Measurements from ENCODE around the gene RIMS4.

RIMS4 gene

GRCh38 chr20:44758247-44759101 lies 51.9 kb downstream of the RIMS4 start:
- no peak for TF ChIP-seq CTCF (conservative IDR thresholded peaks at IDR 0.05; ENCODE audit: low read depth, low read length)
- Histone ChIP-seq H3K9ac (no peak overlapping the region), H3K4me3 (IDR thresholded peaks at IDR 0.05; ENCODE audit: insufficient read depth, low read depth, low read length) (no peak overlapping the region), H3K27me3 (ENCODE audit: insufficient read depth, low read depth) (peaks cover 14% of the 10 kb centered on the region), H3K4me1 (ENCODE audit: low read depth, poor library complexity, severe bottlenecking) (no peaks in the 10 kb centered on the region), H3K36me3 (ENCODE audit: insufficient read depth) (no peaks in the 10 kb centered on the region), H3K79me2 (ENCODE audit: insufficient read depth, low read depth) (no peaks in the 10 kb centered on the region), H4K20me1 (ENCODE audit: insufficient read depth) (no peaks in the 10 kb centered on the region), H3K4me2 (no peak overlapping the region), H2AFZ (ENCODE audit: low read depth) (no peak overlapping the region), H3K27ac (no peak overlapping the region)

GRCh38 chr20:44756956-44757355 lies 53.4 kb downstream of the RIMS4 start:
- Histone ChIP-seq H3K27me3 (ENCODE audit: insufficient read depth, low read depth) (peaks cover 20% of the 10 kb centered on the region), H3K36me3 (ENCODE audit: insufficient read depth) (no peaks in the 10 kb centered on the region), H3K79me2 (ENCODE audit: insufficient read depth, low read depth) (no peaks in the 10 kb centered on the region), H3K27ac (no peak overlapping the region), H3K4me3 (IDR thresholded peaks at IDR 0.05; ENCODE audit: insufficient read depth, low read depth, low read length) (no peak overlapping the region), H4K20me1 (ENCODE audit: insufficient read depth) (no peaks in the 10 kb centered on the region), H3K9ac (no peak overlapping the region), H2AFZ (ENCODE audit: low read depth) (no peak overlapping the region), H3K4me2 (no peak overlapping the region), H3K4me1 (ENCODE audit: low read depth, poor library complexity, severe bottlenecking) (no peaks in the 10 kb centered on the region)
- TF ChIP-seq CTCF (conservative IDR thresholded peaks at IDR 0.05; ENCODE audit: low read depth, low read length) = no peak

- no peak for TF ChIP-seq CTCF (conservative IDR thresholded peaks at IDR 0.05; ENCODE audit: low read depth, low read length)
- Histone ChIP-seq H3K79me2 (ENCODE audit: insufficient read depth, low read depth) (no peaks in the 10 kb centered on the region), H2AFZ (ENCODE audit: low read depth) (no peak overlapping the region), H3K27ac (no peak overlapping the region), H3K4me1 (ENCODE audit: low read depth, poor library complexity, severe bottlenecking) (no peaks in the 10 kb centered on the region), H4K20me1 (ENCODE audit: insufficient read depth) (no peaks in the 10 kb centered on the region), H3K27me3 (ENCODE audit: insufficient read depth, low read depth) (peaks cover 20% of the 10 kb centered on the region), H3K4me2 (no peak overlapping the region), H3K36me3 (ENCODE audit: insufficient read depth) (no peaks in the 10 kb centered on the region), H3K4me3 (IDR thresholded peaks at IDR 0.05; ENCODE audit: insufficient read depth, low read depth, low read length) (no peak overlapping the region), H3K9ac (no peak overlapping the region)
These were observed 54.2 kb downstream of the RIMS4 start for GRCh38 chr20:44756011-44756688.

GRCh38 chr20:44754554-44754953 lies 55.8 kb downstream of the RIMS4 start:
- H3K36me3 ChIP-seq (ENCODE audit: insufficient read depth) = no peaks in the 10 kb centered on the region
- no peaks in the 10 kb centered on the region for H3K79me2 ChIP-seq (ENCODE audit: insufficient read depth, low read depth)
- H3K27me3 ChIP-seq (ENCODE audit: insufficient read depth, low read depth) = peaks cover 20% of the 10 kb centered on the region
- no peaks in the 10 kb centered on the region for H3K4me1 ChIP-seq (ENCODE audit: low read depth, poor library complexity, severe bottlenecking)
- no peaks in the 10 kb centered on the region for H4K20me1 ChIP-seq (ENCODE audit: insufficient read depth)
- H2AFZ ChIP-seq (ENCODE audit: low read depth) = no peak overlapping the region
- no peak overlapping the region for H3K4me2 ChIP-seq
- H3K9ac ChIP-seq = no peak overlapping the region
- no peak overlapping the region for H3K4me3 ChIP-seq (IDR thresholded peaks at IDR 0.05; ENCODE audit: insufficient read depth, low read depth, low read length)
- no peak overlapping the region for H3K27ac ChIP-seq
- TF ChIP-seq CTCF (conservative IDR thresholded peaks at IDR 0.05; ENCODE audit: low read depth, low read length) = no peak
